ELF-1 (cell line): ENCODE measurements around the gene FAM76B.

ENCODE experiments used
- DNase-seq: peaks from one replicate; pipeline ENCODE4 v3.0.0-alpha.2; 2016; ENCODE audit warnings: low read depth, low spot score

FAM76B gene

GRCh38 chr11:95792200-95792599, 2.6 kb upstream of the FAM76B start:
- no peak for DNase-seq

GRCh38 chr11:95791709-95792033, 2.1 kb upstream of the FAM76B start:
- peak; percentile 10 for DNase-seq

- peak; percentile 90 for DNase-seq
Observed at GRCh38 chr11:95790933-95791708, 1.5 kb upstream of the FAM76B start.

GRCh38 chr11:95790123-95790932, 746 bp upstream of the FAM76B start, which contains the start of gene CEP57:
TSS of gene CEP57 (plus strand) at chr11:95790498. CDS start at chr11:95790699, 201 bp downstream.
- peak; percentile 98 for DNase-seq

- DNase-seq, result peak; percentile 77
Observed at GRCh38 chr11:95788921-95789505, 569 bp downstream of the FAM76B start.

GRCh38 chr11:95780544-95780943, 9.0 kb downstream of the FAM76B start:
- DNase-seq, result no peak

GRCh38 chr11:95778699-95779098, 10.9 kb downstream of the FAM76B start:
- no peak for DNase-seq

- no peak for DNase-seq
Observed at GRCh38 chr11:95776859-95777258, 12.7 kb downstream of the FAM76B start.

- DNase-seq, result peak; percentile 8
Observed at GRCh38 chr11:95768521-95768920, 21.1 kb downstream of the FAM76B start.

- DNase-seq, result no peak
Observed at GRCh38 chr11:95767498-95767897, 22.1 kb downstream of the FAM76B start.

GRCh38 chr11:95766701-95767100, 22.9 kb downstream of the FAM76B start:
- DNase-seq, result no peak

GRCh38 chr11:95764267-95764898, 25.2 kb downstream of the FAM76B start:
- DNase-seq, result no peak

GRCh38 chr11:95762534-95762933, 27.0 kb downstream of the FAM76B start:
- no peak for DNase-seq

GRCh38 chr11:95760941-95761340, 28.6 kb downstream of the FAM76B start:
- no peak for DNase-seq

- DNase-seq, result no peak
Observed at GRCh38 chr11:95751515-95751914, 38.1 kb downstream of the FAM76B start.

GRCh38 chr11:95750101-95750500, 39.5 kb downstream of the FAM76B start:
- no peak for DNase-seq

- no peak for DNase-seq
Observed at GRCh38 chr11:95739108-95739938, 50.3 kb downstream of the FAM76B start.

- DNase-seq, result no peak
Observed at GRCh38 chr11:95736809-95737208, 52.8 kb downstream of the FAM76B start.

GRCh38 chr11:95736355-95736754, 53.2 kb downstream of the FAM76B start:
- DNase-seq, result no peak

- no peak for DNase-seq
Observed at GRCh38 chr11:95734009-95734572, 55.5 kb downstream of the FAM76B start.
